Measurements from ENCODE around the gene EME2. TPM values are rescaled to one million over a fixed set of nuclear protein-coding genes. Genes with fewer than 3 reads are reported as not detected.

EME2 gene
- total RNA-seq, 2 experiments from 2014 or later = 15.5 to 15.6 TPM

GRCh38 chr16:1790611-1791255 is 18.1 kb downstream of the EME2 start:
- TF ChIP-seq CTCF (IDR thresholded peaks at IDR 0.05) = no peak
- DNase-seq (no peak), ATAC-seq (no peak)
- peaks cover under 1% of the 10 kb centered on the region for H3K4me1 Mint-ChIP-seq (ENCODE audit: low read depth)
- intact Hi-C loops (cut with micrococcal nuclease) = no loop called here
- H3K9me3 Mint-ChIP-seq = no peaks in the 10 kb centered on the region
- no peaks in the 10 kb centered on the region for H3K27me3 Mint-ChIP-seq
- H3K36me3 Mint-ChIP-seq (ENCODE audit: low read depth) = peaks cover 5% of the 10 kb centered on the region
- POLR2A ChIA-PET = interaction anchor here (0.9 to 1.5 kb wide), 2 partner anchors 17 to 20 kb away, joined by 3 to 4 read pairs; no protein-coding TSS in a partner anchor
- CTCF ChIA-PET = no interaction called here
- no peak overlapping the region for H3K27ac Mint-ChIP-seq
- H3K4me3 Mint-ChIP-seq = no peak overlapping the region

- no peak for DNase-seq
These were observed 18.8 kb downstream of the EME2 start for GRCh38 chr16:1791256-1791942.

GRCh38 chr16:1791943-1792812 is 19.6 kb downstream of the EME2 start:
- ATAC-seq = no peak
- Mint-ChIP-seq H3K27ac (no peak overlapping the region), H3K36me3 (ENCODE audit: low read depth) (peaks cover 5% of the 10 kb centered on the region), H3K4me1 (ENCODE audit: low read depth) (no peaks in the 10 kb centered on the region), H3K9me3 (peaks cover under 1% of the 10 kb centered on the region), H3K4me3 (no peak overlapping the region), H3K27me3 (no peaks in the 10 kb centered on the region)
- no peak for TF ChIP-seq CTCF (IDR thresholded peaks at IDR 0.05)
- CTCF ChIA-PET = no interaction called here
- POLR2A ChIA-PET = no interaction called here
- no peak for DNase-seq
- intact Hi-C loops (cut with micrococcal nuclease) = no loop called here

More at GRCh38 chr16:1791256-1791942, 18.8 kb downstream of the EME2 start:
- Mint-ChIP-seq H3K27me3 (no peaks in the 10 kb centered on the region), H3K4me3 (no peak overlapping the region), H3K9me3 (no peaks in the 10 kb centered on the region), H3K36me3 (ENCODE audit: low read depth) (peaks cover 5% of the 10 kb centered on the region), H3K27ac (no peak overlapping the region), H3K4me1 (ENCODE audit: low read depth) (no peaks in the 10 kb centered on the region)
- POLR2A ChIA-PET = interaction anchor here (0.9 to 1.5 kb wide), 2 partner anchors 18 to 20 kb away, joined by 3 to 4 read pairs; no protein-coding TSS in a partner anchor
- intact Hi-C loops (cut with micrococcal nuclease) = no loop called here
- CTCF ChIA-PET = no interaction called here
- ATAC-seq = no peak
- TF ChIP-seq CTCF (IDR thresholded peaks at IDR 0.05) = no peak

GRCh38 chr16:1792836-1793577 is 20.4 kb downstream of the EME2 start:
- Mint-ChIP-seq H3K4me3 (no peak overlapping the region), H3K9me3 (peaks cover 5% of the 10 kb centered on the region), H3K36me3 (ENCODE audit: low read depth) (peaks cover 5% of the 10 kb centered on the region), H3K27me3 (no peaks in the 10 kb centered on the region), H3K4me1 (ENCODE audit: low read depth) (no peaks in the 10 kb centered on the region), H3K27ac (no peak overlapping the region)
- intact Hi-C loops (cut with micrococcal nuclease) = no loop called here
- ATAC-seq (no peak), DNase-seq (no peak)
- ChIA-PET POLR2A (no interaction called here), CTCF (no interaction called here)
- TF ChIP-seq CTCF (IDR thresholded peaks at IDR 0.05) = no peak
